Measurements from ENCODE around the gene NPAS3.

NPAS3 gene

DNA sequence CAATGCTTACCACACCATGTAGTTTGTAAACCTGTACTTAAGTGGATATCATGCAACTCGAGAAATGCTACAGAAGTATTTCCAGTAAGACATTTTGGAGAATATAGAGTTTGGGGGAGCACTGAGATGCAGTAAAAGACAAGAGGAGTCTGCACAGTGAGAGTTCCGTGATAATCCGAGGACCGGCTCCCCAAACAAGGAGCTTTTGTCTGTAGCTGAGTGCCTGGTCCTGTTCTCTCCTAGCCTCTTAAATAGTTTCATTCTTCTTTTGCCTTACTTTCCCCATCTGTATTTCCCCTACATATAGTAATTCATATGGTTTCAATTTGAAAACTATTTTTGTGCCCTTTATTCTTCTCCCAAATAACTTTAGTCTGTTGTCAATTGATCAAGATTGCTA is 648.1 kb downstream of the NPAS3 start:
- no peak overlapping the region for H3K4me2 ChIP-seq
- TF ChIP-seq, protein P1, sequence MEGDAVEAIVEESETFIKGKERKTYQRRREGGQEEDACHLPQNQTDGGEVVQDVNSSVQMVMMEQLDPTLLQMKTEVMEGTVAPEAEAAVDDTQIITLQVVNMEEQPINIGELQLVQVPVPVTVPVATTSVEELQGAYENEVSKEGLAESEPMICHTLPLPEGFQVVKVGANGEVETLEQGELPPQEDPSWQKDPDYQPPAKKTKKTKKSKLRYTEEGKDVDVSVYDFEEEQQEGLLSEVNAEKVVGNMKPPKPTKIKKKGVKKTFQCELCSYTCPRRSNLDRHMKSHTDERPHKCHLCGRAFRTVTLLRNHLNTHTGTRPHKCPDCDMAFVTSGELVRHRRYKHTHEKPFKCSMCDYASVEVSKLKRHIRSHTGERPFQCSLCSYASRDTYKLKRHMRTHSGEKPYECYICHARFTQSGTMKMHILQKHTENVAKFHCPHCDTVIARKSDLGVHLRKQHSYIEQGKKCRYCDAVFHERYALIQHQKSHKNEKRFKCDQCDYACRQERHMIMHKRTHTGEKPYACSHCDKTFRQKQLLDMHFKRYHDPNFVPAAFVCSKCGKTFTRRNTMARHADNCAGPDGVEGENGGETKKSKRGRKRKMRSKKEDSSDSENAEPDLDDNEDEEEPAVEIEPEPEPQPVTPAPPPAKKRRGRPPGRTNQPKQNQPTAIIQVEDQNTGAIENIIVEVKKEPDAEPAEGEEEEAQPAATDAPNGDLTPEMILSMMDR (conservative IDR thresholded peaks at IDR 0.05; ENCODE audit: low read depth, low read length), result no peak
- no peak overlapping the region for H2AFZ ChIP-seq (ENCODE audit: low read depth)
- H4K20me1 ChIP-seq (ENCODE audit: insufficient read depth), result no peaks in the 10 kb centered on the region
- no peaks in the 10 kb centered on the region for H3K4me1 ChIP-seq (ENCODE audit: low read depth, poor library complexity, severe bottlenecking)
- H3K79me2 ChIP-seq (ENCODE audit: insufficient read depth, low read depth), result no peaks in the 10 kb centered on the region
- no peak overlapping the region for H3K4me3 ChIP-seq (IDR thresholded peaks at IDR 0.05; ENCODE audit: insufficient read depth, low read depth, low read length)
- H3K27me3 ChIP-seq (ENCODE audit: insufficient read depth, low read depth), result no peaks in the 10 kb centered on the region
- H3K9ac ChIP-seq, result no peak overlapping the region
- no peak overlapping the region for H3K27ac ChIP-seq
- H3K36me3 ChIP-seq (ENCODE audit: insufficient read depth), result no peaks in the 10 kb centered on the region

DNA sequence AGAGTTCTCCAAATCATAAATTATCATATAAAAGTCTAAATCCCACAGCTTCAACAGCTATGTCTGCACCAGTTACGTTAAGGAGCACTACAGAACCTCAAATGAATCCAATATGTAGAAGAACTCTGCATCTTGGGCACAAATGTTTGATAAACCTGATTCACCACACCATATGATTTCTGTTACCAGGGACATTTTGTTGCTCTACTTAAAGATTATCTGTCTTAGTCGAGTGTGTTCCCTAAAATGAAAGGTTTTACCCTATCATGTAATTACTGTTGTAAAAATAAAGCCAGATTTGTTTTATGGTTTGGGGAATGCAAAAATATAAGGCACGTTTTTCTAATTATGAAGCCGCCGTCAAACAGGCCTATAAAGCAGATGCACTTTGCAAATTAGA is 649.1 kb downstream of the NPAS3 start:
- H3K36me3 ChIP-seq (ENCODE audit: insufficient read depth), result no peaks in the 10 kb centered on the region
- no peak overlapping the region for H3K4me3 ChIP-seq (IDR thresholded peaks at IDR 0.05; ENCODE audit: insufficient read depth, low read depth, low read length)
- no peaks in the 10 kb centered on the region for H4K20me1 ChIP-seq (ENCODE audit: insufficient read depth)
- H3K9ac ChIP-seq, result no peak overlapping the region
- TF ChIP-seq, protein P1 (conservative IDR thresholded peaks at IDR 0.05; ENCODE audit: low read depth, low read length), result no peak
- H3K4me1 ChIP-seq (ENCODE audit: low read depth, poor library complexity, severe bottlenecking), result no peaks in the 10 kb centered on the region
- H3K27me3 ChIP-seq (ENCODE audit: insufficient read depth, low read depth), result no peaks in the 10 kb centered on the region
- H2AFZ ChIP-seq (ENCODE audit: low read depth), result no peak overlapping the region
- no peaks in the 10 kb centered on the region for H3K79me2 ChIP-seq (ENCODE audit: insufficient read depth, low read depth)
- no peak overlapping the region for H3K27ac ChIP-seq
- H3K4me2 ChIP-seq, result no peak overlapping the region

DNA sequence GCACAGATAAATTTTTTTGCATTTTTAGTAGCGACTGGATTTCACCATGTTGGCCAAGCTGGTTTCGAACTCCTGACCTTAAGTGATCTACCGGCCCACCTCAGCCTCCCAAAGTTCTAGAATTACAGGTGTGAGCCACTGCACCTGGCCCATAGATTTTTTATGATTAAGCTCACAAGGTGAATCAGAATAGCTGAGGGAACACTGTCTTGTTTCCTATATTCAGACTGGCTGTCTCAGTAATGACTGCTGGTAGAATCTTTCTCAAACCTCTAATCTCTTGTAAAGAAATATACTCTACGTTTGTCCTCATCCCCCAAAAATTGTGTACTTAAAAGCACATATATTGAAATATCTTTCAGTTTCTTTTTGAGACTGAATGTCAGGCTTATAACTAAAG is 650.1 kb downstream of the NPAS3 start:
- H3K9ac ChIP-seq, result no peak overlapping the region
- TF ChIP-seq, protein P1 (conservative IDR thresholded peaks at IDR 0.05; ENCODE audit: low read depth, low read length), result no peak
- H3K4me1 ChIP-seq (ENCODE audit: low read depth, poor library complexity, severe bottlenecking), result no peaks in the 10 kb centered on the region
- no peak overlapping the region for H3K27ac ChIP-seq
- H3K4me2 ChIP-seq, result no peak overlapping the region
- H3K4me3 ChIP-seq (IDR thresholded peaks at IDR 0.05; ENCODE audit: insufficient read depth, low read depth, low read length), result no peak overlapping the region
- no peaks in the 10 kb centered on the region for H4K20me1 ChIP-seq (ENCODE audit: insufficient read depth)
- no peak overlapping the region for H2AFZ ChIP-seq (ENCODE audit: low read depth)
- no peaks in the 10 kb centered on the region for H3K27me3 ChIP-seq (ENCODE audit: insufficient read depth, low read depth)
- H3K79me2 ChIP-seq (ENCODE audit: insufficient read depth, low read depth), result no peaks in the 10 kb centered on the region
- H3K36me3 ChIP-seq (ENCODE audit: insufficient read depth), result no peaks in the 10 kb centered on the region

DNA sequence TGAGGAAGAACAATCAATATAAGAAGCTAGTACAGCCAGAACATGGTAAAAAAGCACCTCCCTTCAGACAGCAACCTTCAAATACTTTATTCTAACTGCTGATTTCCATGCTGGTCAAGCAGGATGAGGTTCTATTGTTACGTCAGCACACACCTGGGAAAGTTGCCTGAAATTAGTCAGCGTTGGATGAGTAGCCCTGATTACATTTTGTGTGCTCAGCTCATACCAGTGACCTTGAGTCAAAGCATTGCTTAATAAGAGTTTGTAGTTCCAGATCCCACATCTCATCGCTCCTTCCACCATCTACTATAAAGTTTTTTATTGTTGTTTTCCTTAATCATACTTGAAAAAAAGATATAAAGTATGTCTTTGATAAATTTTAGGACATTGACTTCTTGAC is 650.7 kb downstream of the NPAS3 start:
- no peak overlapping the region for H3K4me2 ChIP-seq
- H3K27ac ChIP-seq, result no peak overlapping the region
- no peaks in the 10 kb centered on the region for H3K79me2 ChIP-seq (ENCODE audit: insufficient read depth, low read depth)
- no peaks in the 10 kb centered on the region for H4K20me1 ChIP-seq (ENCODE audit: insufficient read depth)
- no peaks in the 10 kb centered on the region for H3K27me3 ChIP-seq (ENCODE audit: insufficient read depth, low read depth)
- no peaks in the 10 kb centered on the region for H3K4me1 ChIP-seq (ENCODE audit: low read depth, poor library complexity, severe bottlenecking)
- H3K4me3 ChIP-seq (IDR thresholded peaks at IDR 0.05; ENCODE audit: insufficient read depth, low read depth, low read length), result no peak overlapping the region
- H2AFZ ChIP-seq (ENCODE audit: low read depth), result no peak overlapping the region
- TF ChIP-seq, protein P1 (conservative IDR thresholded peaks at IDR 0.05; ENCODE audit: low read depth, low read length), result no peak
- no peak overlapping the region for H3K9ac ChIP-seq
- H3K36me3 ChIP-seq (ENCODE audit: insufficient read depth), result no peaks in the 10 kb centered on the region
